K562 (cell line): Measurements from ENCODE around the gene SLC25A36.

ENCODE experiments used
- NR4A1 ChIP-seq, 2 experiments: fragments of 250-450 bp in 1 of 2; fragments of 450-650 bp in 1 of 2; sonication (Bioruptor Pico) in 1 of 2; IDR thresholded peaks; 2 replicates each; pipeline versions ENCODE4 v1.4.0 to v1.6.1; 2016 to 2020; ENCODE audit warnings: mild to moderate bottlenecking in 2 of 2, missing compliant biosample characterization in 1 of 2, missing genetic modification characterization in 1 of 2, moderate library complexity in 1 of 2
- TF ChIP-seq, protein P1 (sequence below), 3 experiments: IDR thresholded peaks in 2 of 3; conservative IDR thresholded peaks in 1 of 3; 2 replicates each; pipeline ENCODE4 v1.5.1; 2011 to 2012; ENCODE audit warnings: low read length in 3 of 3, mild to moderate bottlenecking in 3 of 3, control low read depth in 2 of 3, improper control_type of control experiment in 1 of 3, inconsistent platforms in 1 of 3, low read depth in 1 of 3, mixed read lengths in 1 of 3, moderate library complexity in 1 of 3; ENCODE audit not compliant: insufficient read depth in 2 of 3

DNA sequence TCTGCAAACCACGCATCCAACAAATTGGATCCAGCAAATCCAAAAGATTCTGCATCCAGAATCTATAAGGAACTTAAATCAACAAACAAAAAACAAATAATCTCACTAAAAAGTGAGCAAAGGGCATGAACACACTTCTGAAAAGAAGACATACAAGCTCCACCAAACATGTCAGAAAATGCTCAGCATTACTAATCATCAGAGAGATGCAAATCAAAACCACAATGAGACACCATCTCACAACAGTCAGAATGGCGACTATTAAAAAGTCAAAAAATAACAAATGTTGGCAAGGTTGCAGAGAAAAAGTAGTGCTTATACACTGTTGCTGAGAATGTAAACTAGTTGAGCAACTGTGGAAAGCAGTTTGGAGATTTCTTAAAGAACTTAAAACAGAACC is 21.6 kb upstream of the SLC25A36 start:
- TF ChIP-seq NR4A1 (CRISPR knock-in tag; IDR thresholded peaks at IDR 0.05) (no peak), NR4A1 (tag; IDR thresholded peaks at IDR 0.05) (no peak)
- TF ChIP-seq, protein P1, sequence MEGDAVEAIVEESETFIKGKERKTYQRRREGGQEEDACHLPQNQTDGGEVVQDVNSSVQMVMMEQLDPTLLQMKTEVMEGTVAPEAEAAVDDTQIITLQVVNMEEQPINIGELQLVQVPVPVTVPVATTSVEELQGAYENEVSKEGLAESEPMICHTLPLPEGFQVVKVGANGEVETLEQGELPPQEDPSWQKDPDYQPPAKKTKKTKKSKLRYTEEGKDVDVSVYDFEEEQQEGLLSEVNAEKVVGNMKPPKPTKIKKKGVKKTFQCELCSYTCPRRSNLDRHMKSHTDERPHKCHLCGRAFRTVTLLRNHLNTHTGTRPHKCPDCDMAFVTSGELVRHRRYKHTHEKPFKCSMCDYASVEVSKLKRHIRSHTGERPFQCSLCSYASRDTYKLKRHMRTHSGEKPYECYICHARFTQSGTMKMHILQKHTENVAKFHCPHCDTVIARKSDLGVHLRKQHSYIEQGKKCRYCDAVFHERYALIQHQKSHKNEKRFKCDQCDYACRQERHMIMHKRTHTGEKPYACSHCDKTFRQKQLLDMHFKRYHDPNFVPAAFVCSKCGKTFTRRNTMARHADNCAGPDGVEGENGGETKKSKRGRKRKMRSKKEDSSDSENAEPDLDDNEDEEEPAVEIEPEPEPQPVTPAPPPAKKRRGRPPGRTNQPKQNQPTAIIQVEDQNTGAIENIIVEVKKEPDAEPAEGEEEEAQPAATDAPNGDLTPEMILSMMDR (IDR thresholded peaks at IDR 0.05 in 2 of 3, conservative IDR thresholded peaks at IDR 0.05 in 1 of 3; ENCODE audit: insufficient read depth in 2 of 3, low read depth in 1 of 3, low read length in 3 of 3) = no peak
